Panc1 (cell line): Measurements from ENCODE around the gene MAST4. TPM values are rescaled to one million over a fixed set of nuclear protein-coding genes. Genes with fewer than 3 reads are reported as not detected.

Experiments used
- ATAC-seq: fragments of 200-7000 bp; cut with Tn5 transposase; 2 replicates; pipeline ENCODE4 v1.9.1; 2020; ENCODE audit warnings: mild to moderate bottlenecking, moderate library complexity
- BruUV-seq: library from RNA; stranded (reverse); fragments of 400-500 nt; replicated peaks from 2 replicates; lab custom pipeline; 2021; lab: Mats Ljungman, UMichigan
- CTCF ChIA-PET: fragments of 300-600 bp; sonication (Branson Sonifier 250); formaldehyde crosslinking; loops from one replicate; lab custom pipeline; 2022; ENCODE audit warnings: antibody characterized with exemption; lab: Charles Lee
- POLR2A ChIA-PET: fragments of 300-600 bp; sonication (Branson Sonifier 250); formaldehyde crosslinking; loops from one replicate; lab custom pipeline; 2022; ENCODE audit warnings: antibody characterized with exemption; lab: Charles Lee
- DNase-seq: peaks from one replicate; pipeline ENCODE4 v3.0.0-alpha.2; 2010; ENCODE audit warnings: low read depth, low spot score
- H3K27ac ChIP-seq: 2 replicates; pipeline ENCODE4 v1.5.1; 2011; ENCODE audit warnings: mild to moderate bottlenecking, low read length, inconsistent platforms
- H3K27me3 ChIP-seq: fragments of 200-500 bp; sonication (Bioruptor generic); 2 replicates; pipeline ENCODE4 v1.6.0; 2014; ENCODE audit warnings: low read length, inconsistent platforms; ENCODE audit not compliant: control insufficient read depth, insufficient read depth
- H3K36me3 ChIP-seq: fragments of 200-500 bp; sonication (Bioruptor generic); 2 replicates; pipeline ENCODE4 v1.5.1; 2014; ENCODE audit warnings: inconsistent platforms, mild to moderate bottlenecking, low read length, moderate library complexity; ENCODE audit not compliant: control insufficient read depth, insufficient read depth
- H3K4me1 ChIP-seq: 2 replicates; pipeline ENCODE4 v1.5.1; 2011; ENCODE audit warnings: inconsistent platforms, mild to moderate bottlenecking, low read length, moderate library complexity; ENCODE audit not compliant: control insufficient read depth, insufficient read depth
- H3K4me3 ChIP-seq, 2 experiments: 2 replicates each; pipeline ENCODE4 v1.5.1; 2011 to 2012; ENCODE audit warnings: low read depth in 2 of 2, low read length in 2 of 2, mild to moderate bottlenecking in 2 of 2, inconsistent platforms in 1 of 2, moderate library complexity in 1 of 2
- H3K9me3 ChIP-seq: fragments of 200-500 bp; sonication (Bioruptor generic); 2 replicates; pipeline ENCODE4 v1.5.1; 2014; ENCODE audit warnings: low read depth, mild to moderate bottlenecking, inconsistent platforms, low read length, moderate library complexity; ENCODE audit not compliant: control insufficient read depth, insufficient read depth
- CTCF ChIP-seq: fragments of 450-650 bp; IDR thresholded peaks from 2 replicates; pipeline ENCODE4 v1.5.1; 2017; ENCODE audit warnings: mild to moderate bottlenecking
- POLR2AphosphoS5 ChIP-seq: IDR thresholded peaks from 2 replicates; pipeline ENCODE4 v1.6.1; 2012; ENCODE audit warnings: mild to moderate bottlenecking, low read depth, low read length, moderate library complexity
- REST ChIP-seq, 2 experiments: IDR thresholded peaks; 2 replicates each; pipeline ENCODE4 v1.6.1; 2011 to 2012; ENCODE audit warnings: low read depth in 2 of 2, control low read depth in 1 of 2, low read length in 1 of 2, mild to moderate bottlenecking in 1 of 2, moderate library complexity in 1 of 2; ENCODE audit not compliant: insufficient read depth in 1 of 2
- SIN3A ChIP-seq: IDR thresholded peaks from 2 replicates; pipeline ENCODE4 v1.6.1; 2012; ENCODE audit warnings: low read depth, mild to moderate bottlenecking, low read length, moderate library complexity, borderline replicate concordance; ENCODE audit not compliant: insufficient read depth
- TCF7L2 ChIP-seq: IDR thresholded peaks from 2 replicates; pipeline ENCODE4 v1.6.1; 2011; ENCODE audit warnings: mild to moderate bottlenecking, low read depth, low read length, inconsistent platforms
- in situ Hi-C: cut with HindIII; loops from 2 replicates; pipeline ENCODE4 v1.10.0; 2016; ENCODE audit warnings: low sequenced_read_pairs, low pct_unique_long_range_greater_than_20kb
- intact Hi-C: fragments of 100-400 bp; cut with micrococcal nuclease; formaldehyde crosslinking; loops from one replicate; pipeline ENCODE4 v1.10.0; 2022; ENCODE audit not compliant: unreplicated experiment
- total RNA-seq: library from RNA; stranded (reverse); gene quantifications from one replicate; pipeline ENCODE4 v1.2.1, GENCODE V29; 2021; ENCODE audit not compliant: unreplicated experiment

MAST4 gene
- total RNA-seq, 1 experiment from 2014 or later, result 1.8 TPM

GRCh38 chr5:66582499-66583165 lies 13.6 kb upstream of the MAST4 start:
- CTCF ChIA-PET, result no interaction called here

GRCh38 chr5:66585291-66585690 lies 10.9 kb upstream of the MAST4 start:
- POLR2A ChIA-PET, result no interaction called here
- H3K4me1 ChIP-seq, result no peaks in the 10 kb centered on the region
- BruUV-seq, result no TSS peak
- H3K4me3 ChIP-seq, result no peak overlapping the region
- CTCF ChIA-PET, result no interaction called here
- no peak overlapping the region for H3K27ac ChIP-seq
- H3K27me3 ChIP-seq, result no peaks in the 10 kb centered on the region
- H3K9me3 ChIP-seq, result no peaks in the 10 kb centered on the region
- in situ Hi-C loops (no loop called here), intact Hi-C loops (no loop called here)
- ATAC-seq, result no peak
- H3K36me3 ChIP-seq, result no peaks in the 10 kb centered on the region
- TF ChIP-seq POLR2AphosphoS5, result no peak
- TF ChIP-seq CTCF, result no peak
- no peak for TF ChIP-seq SIN3A
- DNase-seq, result no peak

More at GRCh38 chr5:66582499-66583165, 13.6 kb upstream of the MAST4 start:
- POLR2A ChIA-PET, result no interaction called here
- no peak overlapping the region for H3K4me3 ChIP-seq
- BruUV-seq, result no TSS peak
- no peaks in the 10 kb centered on the region for H3K9me3 ChIP-seq
- ATAC-seq, result no peak
- no peak for DNase-seq
- intact Hi-C loops, result no loop called here
- no peak overlapping the region for H3K27ac ChIP-seq
- no peaks in the 10 kb centered on the region for H3K36me3 ChIP-seq
- TF ChIP-seq REST (IDR thresholded peaks at IDR 0.05; ENCODE audit: insufficient read depth in 1 of 2, low read depth in 2 of 2, low read length in 1 of 2) (no peak), TCF7L2 (no peak), SIN3A (no peak), POLR2AphosphoS5 (no peak), CTCF (no peak)
- peaks cover 3% of the 10 kb centered on the region for H3K27me3 ChIP-seq
- no peaks in the 10 kb centered on the region for H3K4me1 ChIP-seq
- in situ Hi-C loops, result no loop called here
